Cardiac septum (tissue), 1 donor: ENCODE measurements around the gene OR5M3. TPM values are rescaled to one million over a fixed set of nuclear protein-coding genes. Genes with fewer than 3 reads are reported as not detected.

Experiments used
- DNase-seq: peaks from one replicate; pipeline ENCODE4 v3.0.0-alpha.2; 2020; ENCODE audit warnings: low spot score
- intact Hi-C: fragments of 100-400 bp; cut with DNase I; formaldehyde crosslinking; loops from one replicate; pipeline ENCODE4 v1.14.0; 2022
- long read RNA-seq: library from polyadenylated mRNA; unstranded; transcript quantifications from one replicate; pipeline ENCODE4 v2.0.0, GENCODE V29; 2021
- total RNA-seq: library from RNA; stranded (reverse); fragmentation: NEBNext Ultra II Directional; extraction: Animal tissue kit (Norgen Biotek cat#: 25700); gene quantifications from one replicate; pipeline ENCODE4 v1.2.1, GENCODE V29; 2021
- donor health status: DM: no; HTN: no; CAD: no.

OR5M3 gene
- not detected for total RNA-seq
- long read RNA-seq, result 0 reads

DNA sequence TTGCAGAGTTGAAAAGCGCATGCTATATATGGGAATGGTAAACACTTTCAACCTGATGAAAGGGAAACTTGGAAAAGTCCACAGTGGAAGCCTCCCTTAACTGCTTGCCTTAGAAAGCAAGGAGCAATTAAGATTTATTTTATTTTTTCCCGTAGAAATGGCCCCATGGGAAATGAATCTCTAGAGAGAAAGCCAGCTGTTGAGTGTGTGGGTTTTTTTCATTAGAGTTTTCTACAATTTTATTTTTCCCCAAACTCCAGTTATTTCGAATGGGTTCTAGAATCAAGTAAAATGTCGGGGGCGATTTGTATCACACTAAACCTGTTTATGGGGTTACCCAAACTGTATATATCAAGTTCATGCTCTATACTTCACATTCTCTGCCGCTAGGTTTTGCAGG is at the start of gene OR5M3:
Gene OR5M3, minus strand, starts transcription at position 101 of the 400 bp plus-strand sequence. CDS start 2,855 bp downstream, outside the sequence.
- intact Hi-C loops, result no loop called here
- DNase-seq, result no peak

DNA sequence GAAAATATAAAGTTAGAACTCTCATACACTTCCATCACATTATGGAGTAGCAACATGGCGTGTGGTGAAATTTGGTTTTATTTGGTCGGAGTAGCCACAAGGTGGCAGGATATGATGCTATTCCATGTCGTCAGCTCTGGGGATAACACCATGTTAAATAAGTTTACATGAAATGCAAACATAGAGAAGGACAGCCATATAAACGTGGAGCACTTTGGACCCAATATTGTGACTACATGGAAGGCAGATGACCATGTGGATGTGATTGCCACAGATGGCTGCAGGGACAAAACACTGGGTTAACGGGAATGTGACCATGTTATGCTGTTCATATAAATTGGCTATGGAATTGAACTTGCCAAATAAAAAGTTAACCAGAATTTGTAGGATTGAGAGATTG is 48.9 kb upstream of the OR5M3 start:
- intact Hi-C loops, result no loop called here
- no peak for DNase-seq

DNA sequence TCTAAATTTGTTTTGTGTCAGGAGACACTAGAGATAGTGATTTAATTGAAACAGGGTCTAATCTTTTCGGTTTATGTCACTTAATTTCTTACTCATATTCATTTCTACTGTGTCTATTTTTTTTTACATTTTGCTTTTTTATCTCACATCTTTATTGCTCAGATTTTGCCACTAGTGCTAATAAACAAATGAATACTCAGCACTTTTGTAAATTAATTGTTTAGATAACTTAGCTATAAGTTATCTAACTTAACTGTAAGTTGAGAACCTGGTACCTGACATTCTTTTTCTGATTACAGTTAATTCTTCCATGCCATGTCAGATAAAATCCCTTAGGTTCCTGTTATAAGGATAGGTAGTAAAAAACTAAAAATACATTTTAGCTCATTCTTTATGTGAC is 40.1 kb upstream of the OR5M3 start:
- no peak for DNase-seq
- intact Hi-C loops, result no loop called here

DNA sequence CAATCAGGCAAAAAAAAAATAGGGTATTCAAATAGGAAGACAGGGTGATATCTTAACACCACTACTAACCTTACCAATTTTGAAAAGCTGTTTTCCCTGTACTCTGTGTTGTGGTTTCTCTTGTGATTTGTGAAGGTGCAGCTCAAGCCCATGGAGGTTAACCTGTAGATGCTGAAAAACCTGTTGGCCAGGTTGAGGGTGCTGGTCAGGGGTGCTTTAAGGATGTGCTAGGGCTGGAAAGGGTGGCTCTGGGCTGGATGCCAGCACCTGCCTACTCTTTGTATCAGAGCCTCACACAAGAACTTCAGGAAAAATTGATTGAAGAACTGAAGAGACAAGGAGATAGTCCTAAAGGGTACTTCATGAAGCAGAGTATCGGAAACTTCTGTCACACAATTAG is 36.3 kb upstream of the OR5M3 start:
- intact Hi-C loops, result no loop called here

DNA sequence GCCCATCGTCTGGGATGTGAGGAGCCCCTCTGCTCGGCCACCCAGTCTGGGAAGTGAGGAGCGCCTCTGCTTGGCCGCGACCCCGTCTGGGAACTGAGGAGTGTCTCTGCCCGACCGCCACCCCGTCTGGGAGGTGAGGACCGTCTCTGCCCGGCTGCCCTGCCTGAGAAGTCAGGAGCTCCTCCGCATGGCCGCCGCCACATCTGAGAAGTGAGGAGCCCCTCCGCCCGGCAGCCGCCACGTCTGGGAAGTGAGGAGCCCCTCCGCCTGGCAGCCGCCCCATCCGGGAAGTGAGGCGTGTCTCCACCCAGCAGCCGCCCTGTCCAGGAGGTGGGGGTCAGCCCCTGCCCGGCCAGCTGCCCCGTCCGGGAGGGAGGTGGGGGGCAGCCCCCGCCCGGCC is 23.9 kb upstream of the OR5M3 start:
- intact Hi-C loops, result no loop called here
- DNase-seq, result no peak

More for the DNA sequence above, 36.3 kb upstream of the OR5M3 start:
- no peak for DNase-seq

DNA sequence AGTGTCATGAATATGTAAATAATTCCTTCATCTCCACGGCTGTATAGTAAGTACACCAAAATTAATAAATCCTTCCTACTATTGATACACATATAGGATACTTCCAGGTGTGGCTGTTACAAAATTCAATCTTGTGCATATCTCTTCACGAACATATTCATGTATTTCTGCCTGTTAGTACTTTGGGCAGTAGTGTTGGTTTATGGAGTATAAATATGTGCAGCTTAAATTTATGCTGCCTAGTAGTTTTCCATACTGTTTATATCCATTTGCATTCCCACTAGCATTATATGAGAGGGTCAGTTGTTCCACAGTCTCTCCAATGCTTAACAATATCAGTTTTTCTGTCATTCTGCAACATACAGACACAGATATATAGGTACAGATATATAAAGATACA is 22.0 kb upstream of the OR5M3 start:
- intact Hi-C loops, result no loop called here
- no peak for DNase-seq

DNA sequence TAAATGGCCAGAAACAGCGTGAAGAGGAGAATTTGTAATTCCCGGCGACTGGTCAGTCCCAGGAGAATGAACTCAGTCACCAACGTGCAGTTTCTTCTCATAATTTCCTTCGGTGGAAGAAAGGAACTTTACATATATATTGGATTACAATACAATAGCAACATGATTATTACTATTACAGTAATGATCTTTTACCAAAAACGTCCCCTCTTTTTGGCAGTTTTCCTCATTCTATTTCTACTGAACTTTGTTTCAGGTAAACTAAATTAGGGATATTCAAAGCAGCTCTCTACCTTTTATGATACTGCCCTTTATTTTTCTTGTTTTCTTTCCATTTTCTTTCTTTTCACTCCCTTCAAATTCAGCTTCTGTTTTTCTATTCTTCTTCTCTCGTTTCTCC is 18.1 kb upstream of the OR5M3 start, which contains the start of gene OR5M8:
Gene OR5M8, minus strand, starts transcription at position 101 of the 400 bp plus-strand sequence. Its CDS starts 0 bp downstream, at position 101.
- no peak for DNase-seq
- intact Hi-C loops, result no loop called here

DNA sequence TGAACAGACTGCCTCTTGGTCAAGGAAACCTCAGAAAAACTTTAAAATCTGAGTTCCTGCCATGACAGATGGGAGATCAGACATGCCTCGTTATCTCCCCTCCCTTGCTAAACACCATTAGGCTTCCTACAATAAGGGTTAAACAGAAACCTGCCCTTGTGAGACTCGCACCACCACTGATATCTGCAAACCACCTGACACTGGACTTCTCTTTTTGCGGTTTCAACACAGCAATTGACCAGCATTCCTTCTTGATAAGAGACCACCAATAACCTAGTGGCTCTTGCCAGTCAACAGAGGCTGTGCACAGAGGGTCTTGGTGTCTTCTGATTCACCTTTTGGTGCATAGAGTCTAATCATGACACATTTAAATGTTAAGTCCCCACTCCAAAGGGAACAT is 13.6 kb upstream of the OR5M3 start:
- intact Hi-C loops, result no loop called here
- no peak for DNase-seq

DNA sequence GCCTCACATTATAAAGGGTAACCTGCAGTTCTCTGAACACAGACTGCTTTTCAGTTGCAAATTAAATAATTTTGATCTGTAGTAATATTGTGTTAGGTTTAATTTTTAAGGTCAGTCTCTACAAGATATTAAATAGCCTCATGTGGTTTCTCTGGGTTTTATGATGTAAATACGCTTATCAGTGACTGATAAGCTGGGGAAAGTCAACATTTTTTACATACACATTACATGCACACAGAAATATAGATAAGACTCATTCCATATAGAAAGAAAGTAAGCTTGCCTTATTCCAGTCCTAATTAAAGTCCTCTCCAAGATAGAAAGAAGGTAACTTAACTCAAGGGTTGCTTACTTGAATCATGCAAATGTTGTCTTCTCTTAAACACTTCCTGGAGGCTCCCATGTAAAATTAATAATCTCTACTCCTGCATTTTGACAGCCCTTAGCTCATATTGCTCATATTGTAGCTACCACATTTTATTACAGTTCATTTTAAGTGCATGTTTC is 1.6 kb upstream of the OR5M3 start:
- DNase-seq, result no peak
- intact Hi-C loops, result no loop called here

DNA sequence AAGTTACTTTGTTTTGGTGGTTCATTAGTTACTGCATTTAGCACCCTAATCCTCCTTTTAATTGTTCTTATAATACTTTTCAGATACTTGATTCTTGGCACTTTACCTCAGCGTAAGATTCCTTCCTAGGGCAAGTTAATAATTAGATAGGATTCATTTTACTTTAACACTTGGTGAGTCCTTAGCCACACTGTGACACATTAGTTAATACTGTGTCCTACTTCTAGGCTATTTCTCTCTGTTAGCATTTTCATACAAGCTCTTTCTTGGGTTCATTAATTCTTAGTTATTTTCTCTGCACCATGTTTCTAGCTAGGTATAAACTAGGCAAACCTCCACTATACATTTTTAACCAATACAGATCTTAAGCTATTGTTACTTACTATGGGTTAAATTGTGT is 16.1 kb downstream of the OR5M3 start:
- intact Hi-C loops, result no loop called here
- no peak for DNase-seq

DNA sequence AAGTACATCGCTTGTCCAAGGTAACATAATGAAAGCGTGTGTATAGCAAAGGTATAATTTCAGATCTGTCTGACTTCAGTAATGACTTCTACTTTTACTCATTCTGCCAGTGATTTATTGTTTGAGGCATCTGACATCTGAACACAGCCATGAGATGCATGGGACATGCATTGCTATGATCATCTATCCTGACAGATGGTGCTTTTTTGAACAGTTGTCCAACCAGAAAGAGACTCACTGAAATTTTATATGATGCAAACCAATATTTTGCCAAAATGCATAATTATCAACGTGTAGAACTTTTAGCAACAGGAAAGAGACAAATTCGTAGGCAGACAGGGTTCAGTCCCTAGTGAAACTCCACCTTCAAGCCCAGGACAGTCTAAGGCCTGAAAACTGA is 19.6 kb downstream of the OR5M3 start:
- DNase-seq, result no peak
- intact Hi-C loops, result no loop called here

Other genes with a start within 250 kb of the OR5M3 start
- not detected for gene OR5T2, start 239.1 kb downstream of the OR5M3 start, total RNA-seq
- gene OR5T3, start 221.1 kb downstream of the OR5M3 start, total RNA-seq, result not detected
- not detected for gene OR5T1, start 199.2 kb downstream of the OR5M3 start, total RNA-seq
- not detected for gene OR8H1, start 181.1 kb downstream of the OR5M3 start, total RNA-seq
- gene OR8K3, start 158.2 kb downstream of the OR5M3 start, total RNA-seq, result not detected
- not detected for gene OR8K1, start 127.3 kb downstream of the OR5M3 start, total RNA-seq
- gene OR8J1, start 119.1 kb downstream of the OR5M3 start, total RNA-seq, result not detected
- not detected for gene OR8U1, start 97.7 kb downstream of the OR5M3 start, total RNA-seq
- gene OR5AL1, start 60.7 kb downstream of the OR5M3 start, total RNA-seq, result not detected
- not detected for gene OR5M8, start 18.0 kb upstream of the OR5M3 start, total RNA-seq
- gene OR5M11, start 69.9 kb upstream of the OR5M3 start, total RNA-seq, result not detected
- gene OR5M10, start 104.4 kb upstream of the OR5M3 start, total RNA-seq, result not detected
- not detected for gene OR5M1, start 141.5 kb upstream of the OR5M3 start, total RNA-seq
- not detected for gene OR5AP2, start 169.1 kb upstream of the OR5M3 start, total RNA-seq
- not detected for gene OR5AR1, start 190.3 kb upstream of the OR5M3 start, total RNA-seq
- not detected for gene OR9G1, start 225.7 kb upstream of the OR5M3 start, total RNA-seq